ENCODE data around the gene RPL37.
"Not testable (repeated sequence)": the region's sequence is repeated elsewhere in the genome, so short reads cannot be mapped to it uniquely, and the experiment has no call there.

Gene RPL37

GRCh38 chr5:40797273-40798011 is 37.6 kb downstream of the RPL37 start:
- H3K23ac ChIP-seq (ENCODE audit: low read length): peak overlapping the region; percentile 99
- H2BK120ac ChIP-seq (ENCODE audit: low read depth, low read length): peak overlapping the region; percentile 64
- peak overlapping the region; percentile 99 for H3K27ac ChIP-seq (ENCODE audit: low read depth, low read length)
- no peaks in the 10 kb centered on the region for H3K36me3 ChIP-seq (ENCODE audit: control insufficient read depth, insufficient read depth, low read length)
- peak overlapping the region; percentile 98 for H3K18ac ChIP-seq (ENCODE audit: low read length)
- H3K79me2 ChIP-seq (ENCODE audit: control insufficient read depth, insufficient read depth, low read length): peaks cover 43% of the 10 kb centered on the region
- H3K56ac ChIP-seq (ENCODE audit: low read length): peak overlapping the region; percentile 98
- H2BK15ac ChIP-seq (replicated peaks; ENCODE audit: low read depth): no peak overlapping the region
- peak overlapping the region; percentile 94 for H2BK5ac ChIP-seq (ENCODE audit: low read length)
- no peak overlapping the region for H4K5ac ChIP-seq (ENCODE audit: low read length)
- H3K79me1 ChIP-seq (ENCODE audit: low read length): peaks cover 2% of the 10 kb centered on the region
- H2AK5ac ChIP-seq (ENCODE audit: low read length): no peak overlapping the region
- H3K9ac ChIP-seq (ENCODE audit: low read length): peak overlapping the region; percentile 92
- H3K4me1 ChIP-seq (ENCODE audit: control insufficient read depth, low read depth, low read length): peaks cover 4% of the 10 kb centered on the region
- peak; percentile 87 for DNase-seq
- peak overlapping the region; percentile 44 for H3K4me2 ChIP-seq (ENCODE audit: low read length)
- no CpG with 5 or more reads among the region's 56 CpGs for WGBS (ENCODE audit: extremely low coverage, insufficient coverage, low lambda C conversion rate)
- H3K4me3 ChIP-seq (ENCODE audit: low read length): peak overlapping the region; percentile 83
- H3K4ac ChIP-seq (ENCODE audit: low read depth, low read length): peak overlapping the region; percentile 91
- H3K27me3 ChIP-seq (ENCODE audit: insufficient read depth, low read length, poor library complexity): no peaks in the 10 kb centered on the region
- no peak overlapping the region for H4K8ac ChIP-seq (ENCODE audit: low read depth, low read length)

GRCh38 chr5:40796487-40796889 is 38.5 kb downstream of the RPL37 start:
- Histone ChIP-seq H2BK5ac (ENCODE audit: low read length) (no peak overlapping the region), H3K36me3 (ENCODE audit: control insufficient read depth, insufficient read depth, low read length) (no peaks in the 10 kb centered on the region)
- WGBS (ENCODE audit: extremely low coverage, insufficient coverage, low lambda C conversion rate): no CpG with 5 or more reads among the region's 3 CpGs

GRCh38 chr5:40794877-40795276 is 40.1 kb downstream of the RPL37 start:
- not testable (repeated sequence) for H3K27me3 ChIP-seq (ENCODE audit: insufficient read depth, low read length, poor library complexity); H3K36me3 ChIP-seq (ENCODE audit: control insufficient read depth, insufficient read depth, low read length); H3K4me2 ChIP-seq (ENCODE audit: low read length); H3K79me1 ChIP-seq (ENCODE audit: low read length); H3K23ac ChIP-seq (ENCODE audit: low read length); DNase-seq; H3K56ac ChIP-seq (ENCODE audit: low read length); H3K4me3 ChIP-seq (ENCODE audit: low read length); H3K18ac ChIP-seq (ENCODE audit: low read length); H3K4ac ChIP-seq (ENCODE audit: low read depth, low read length); H2AK5ac ChIP-seq (ENCODE audit: low read length); H3K27ac ChIP-seq (ENCODE audit: low read depth, low read length); H4K5ac ChIP-seq (ENCODE audit: low read length); H2BK5ac ChIP-seq (ENCODE audit: low read length); H4K8ac ChIP-seq (ENCODE audit: low read depth, low read length); H2BK120ac ChIP-seq (ENCODE audit: low read depth, low read length); H3K4me1 ChIP-seq (ENCODE audit: control insufficient read depth, low read depth, low read length); H2BK15ac ChIP-seq (replicated peaks; ENCODE audit: low read depth); H3K9ac ChIP-seq (ENCODE audit: low read length)
- no CpG with 5 or more reads among the region's 3 CpGs for WGBS (ENCODE audit: extremely low coverage, insufficient coverage, low lambda C conversion rate)
- peaks cover 59% of the 10 kb centered on the region for H3K79me2 ChIP-seq (ENCODE audit: control insufficient read depth, insufficient read depth, low read length)

More at GRCh38 chr5:40796487-40796889, 38.5 kb downstream of the RPL37 start:
- peak overlapping the region; percentile 24 for H3K9ac ChIP-seq (ENCODE audit: low read length)
- H3K4me2 ChIP-seq (ENCODE audit: low read length): peak overlapping the region; percentile 40
- H3K79me2 ChIP-seq (ENCODE audit: control insufficient read depth, insufficient read depth, low read length): peaks cover 47% of the 10 kb centered on the region
- no peak overlapping the region for H3K23ac ChIP-seq (ENCODE audit: low read length)
- no peak overlapping the region for H4K8ac ChIP-seq (ENCODE audit: low read depth, low read length)
- no peak overlapping the region for H3K18ac ChIP-seq (ENCODE audit: low read length)
- no peak overlapping the region for H2BK15ac ChIP-seq (replicated peaks; ENCODE audit: low read depth)
- no peaks in the 10 kb centered on the region for H3K4me1 ChIP-seq (ENCODE audit: control insufficient read depth, low read depth, low read length)
- no peak overlapping the region for H3K4ac ChIP-seq (ENCODE audit: low read depth, low read length)
- H2AK5ac ChIP-seq (ENCODE audit: low read length): no peak overlapping the region
- H3K4me3 ChIP-seq (ENCODE audit: low read length): no peak overlapping the region
- H4K5ac ChIP-seq (ENCODE audit: low read length): no peak overlapping the region
- no peak for DNase-seq
- no peak overlapping the region for H3K27ac ChIP-seq (ENCODE audit: low read depth, low read length)
- no peaks in the 10 kb centered on the region for H3K27me3 ChIP-seq (ENCODE audit: insufficient read depth, low read length, poor library complexity)
- peak overlapping the region; percentile 10 for H3K56ac ChIP-seq (ENCODE audit: low read length)
- no peak overlapping the region for H2BK120ac ChIP-seq (ENCODE audit: low read depth, low read length)
- peaks cover 2% of the 10 kb centered on the region for H3K79me1 ChIP-seq (ENCODE audit: low read length)

- H4K8ac ChIP-seq (ENCODE audit: low read depth, low read length); H3K18ac ChIP-seq (ENCODE audit: low read length); DNase-seq; H3K27me3 ChIP-seq (ENCODE audit: insufficient read depth, low read length, poor library complexity); H2BK120ac ChIP-seq (ENCODE audit: low read depth, low read length); H2AK5ac ChIP-seq (ENCODE audit: low read length); H4K5ac ChIP-seq (ENCODE audit: low read length); H2BK15ac ChIP-seq (replicated peaks; ENCODE audit: low read depth); H3K4ac ChIP-seq (ENCODE audit: low read depth, low read length); H3K23ac ChIP-seq (ENCODE audit: low read length); H3K4me2 ChIP-seq (ENCODE audit: low read length); H3K79me1 ChIP-seq (ENCODE audit: low read length); H3K56ac ChIP-seq (ENCODE audit: low read length); H3K36me3 ChIP-seq (ENCODE audit: control insufficient read depth, insufficient read depth, low read length); H2BK5ac ChIP-seq (ENCODE audit: low read length); H3K27ac ChIP-seq (ENCODE audit: low read depth, low read length); H3K9ac ChIP-seq (ENCODE audit: low read length); H3K4me1 ChIP-seq (ENCODE audit: control insufficient read depth, low read depth, low read length); H3K4me3 ChIP-seq (ENCODE audit: low read length): not testable (repeated sequence)
- peaks cover 63% of the 10 kb centered on the region for H3K79me2 ChIP-seq (ENCODE audit: control insufficient read depth, insufficient read depth, low read length)
These were observed 40.7 kb downstream of the RPL37 start for GRCh38 chr5:40794340-40794739.

GRCh38 chr5:40792691-40793090 is 42.3 kb downstream of the RPL37 start:
- H3K4me3 ChIP-seq (ENCODE audit: low read length); H3K18ac ChIP-seq (ENCODE audit: low read length); DNase-seq; H2BK120ac ChIP-seq (ENCODE audit: low read depth, low read length); H3K36me3 ChIP-seq (ENCODE audit: control insufficient read depth, insufficient read depth, low read length); H2AK5ac ChIP-seq (ENCODE audit: low read length); H4K5ac ChIP-seq (ENCODE audit: low read length); H3K4me2 ChIP-seq (ENCODE audit: low read length); H3K56ac ChIP-seq (ENCODE audit: low read length); H3K9ac ChIP-seq (ENCODE audit: low read length); H2BK15ac ChIP-seq (replicated peaks; ENCODE audit: low read depth); H3K27ac ChIP-seq (ENCODE audit: low read depth, low read length); H3K27me3 ChIP-seq (ENCODE audit: insufficient read depth, low read length, poor library complexity); H4K8ac ChIP-seq (ENCODE audit: low read depth, low read length); H3K4me1 ChIP-seq (ENCODE audit: control insufficient read depth, low read depth, low read length); H3K23ac ChIP-seq (ENCODE audit: low read length); H2BK5ac ChIP-seq (ENCODE audit: low read length); H3K4ac ChIP-seq (ENCODE audit: low read depth, low read length); H3K79me1 ChIP-seq (ENCODE audit: low read length): not testable (repeated sequence)
- H3K79me2 ChIP-seq (ENCODE audit: control insufficient read depth, insufficient read depth, low read length): peaks cover 79% of the 10 kb centered on the region
- no CpG with 5 or more reads among the region's 10 CpGs for WGBS (ENCODE audit: extremely low coverage, insufficient coverage, low lambda C conversion rate)

- Histone ChIP-seq H2BK15ac (replicated peaks; ENCODE audit: low read depth) (no peak overlapping the region), H3K4me3 (ENCODE audit: low read length) (no peak overlapping the region)
- DNase-seq: no peak
These were observed 43.3 kb downstream of the RPL37 start for GRCh38 chr5:40791715-40792139.

More at GRCh38 chr5:40791715-40792139, 43.3 kb downstream of the RPL37 start:
- H3K27ac ChIP-seq (ENCODE audit: low read depth, low read length): no peak overlapping the region
- H2BK5ac ChIP-seq (ENCODE audit: low read length): no peak overlapping the region
- H4K8ac ChIP-seq (ENCODE audit: low read depth, low read length): no peak overlapping the region
- no peaks in the 10 kb centered on the region for H3K4me1 ChIP-seq (ENCODE audit: control insufficient read depth, low read depth, low read length)
- no peak overlapping the region for H2BK120ac ChIP-seq (ENCODE audit: low read depth, low read length)
- no peak overlapping the region for H3K23ac ChIP-seq (ENCODE audit: low read length)
- no peak overlapping the region for H3K4ac ChIP-seq (ENCODE audit: low read depth, low read length)
- no peak overlapping the region for H3K18ac ChIP-seq (ENCODE audit: low read length)
- H3K79me2 ChIP-seq (ENCODE audit: control insufficient read depth, insufficient read depth, low read length): peaks cover 76% of the 10 kb centered on the region
- peaks cover 4% of the 10 kb centered on the region for H3K79me1 ChIP-seq (ENCODE audit: low read length)
- no peak overlapping the region for H3K9ac ChIP-seq (ENCODE audit: low read length)
- H3K56ac ChIP-seq (ENCODE audit: low read length): no peak overlapping the region
- H4K5ac ChIP-seq (ENCODE audit: low read length): no peak overlapping the region
- no peaks in the 10 kb centered on the region for H3K36me3 ChIP-seq (ENCODE audit: control insufficient read depth, insufficient read depth, low read length)
- no peak overlapping the region for H3K4me2 ChIP-seq (ENCODE audit: low read length)
- H3K27me3 ChIP-seq (ENCODE audit: insufficient read depth, low read length, poor library complexity): no peaks in the 10 kb centered on the region
- no peak overlapping the region for H2AK5ac ChIP-seq (ENCODE audit: low read length)
- no CpG with 5 or more reads among the region's 3 CpGs for WGBS (ENCODE audit: extremely low coverage, insufficient coverage, low lambda C conversion rate)

Data from mesendoderm (in vitro differentiated cells).